AG10803 (cell line): ENCODE measurements around the gene MLLT10.

Source experiments
- DNase-seq: peaks from one replicate; pipeline ENCODE4 v3.0.0; 2010; ENCODE audit warnings: low read depth
- H3K4me3 ChIP-seq: 2 replicates; pipeline ENCODE4 v1.5.1; 2011; ENCODE audit warnings: mild to moderate bottlenecking, low read length, control low read depth
- TF ChIP-seq, protein P1 (sequence below): conservative IDR thresholded peaks from 2 replicates; pipeline ENCODE4 v1.5.1; 2011; ENCODE audit warnings: mild to moderate bottlenecking, low read length, control low read depth, inconsistent platforms

MLLT10 gene

DNA sequence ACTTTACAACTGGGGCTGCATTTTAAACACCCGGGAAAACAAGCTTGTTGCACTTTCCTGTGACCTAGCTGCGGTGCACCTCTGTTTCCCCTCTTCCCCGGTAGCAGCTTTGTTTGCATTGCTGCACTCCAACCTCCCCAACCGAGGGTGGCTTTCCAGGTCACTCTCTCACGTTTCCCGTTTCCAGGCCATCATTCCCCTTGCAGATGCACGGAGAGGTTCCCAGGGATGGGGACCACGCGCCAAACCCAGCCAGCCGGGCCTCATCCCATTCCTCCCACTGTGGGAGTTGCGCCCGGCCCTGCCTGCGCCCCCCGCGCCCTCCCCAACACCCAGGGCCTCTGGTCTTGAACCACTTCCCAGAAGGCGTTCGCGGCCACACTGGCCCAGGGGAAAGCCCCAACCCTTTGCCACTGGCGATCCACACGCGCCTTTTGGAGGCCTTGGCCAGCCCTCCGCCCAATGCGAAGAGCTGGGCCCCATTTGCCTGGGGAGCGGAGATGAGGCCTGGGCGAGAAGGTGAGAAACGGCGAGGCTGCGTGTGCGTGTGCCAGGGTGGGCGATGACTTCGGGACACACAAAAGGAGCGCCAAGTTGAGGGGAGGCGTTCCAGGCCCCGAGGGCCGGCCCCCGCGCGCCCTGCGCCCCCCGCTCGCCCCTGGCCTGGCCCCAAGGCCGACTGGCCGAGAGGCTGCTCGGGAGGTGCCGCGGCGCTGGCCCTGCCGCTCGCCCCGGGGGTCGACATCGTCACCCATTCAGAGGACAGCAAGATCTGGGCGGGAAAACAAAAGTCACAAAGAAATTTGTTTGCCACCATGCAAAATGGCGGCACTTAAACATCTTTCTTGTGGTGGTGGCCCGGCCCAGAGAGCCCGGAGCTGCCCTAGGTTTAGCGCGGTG, 24.4 kb upstream of the MLLT10 start:
- H3K4me3 ChIP-seq = peak overlapping the region; percentile 47
- TF ChIP-seq, protein P1, sequence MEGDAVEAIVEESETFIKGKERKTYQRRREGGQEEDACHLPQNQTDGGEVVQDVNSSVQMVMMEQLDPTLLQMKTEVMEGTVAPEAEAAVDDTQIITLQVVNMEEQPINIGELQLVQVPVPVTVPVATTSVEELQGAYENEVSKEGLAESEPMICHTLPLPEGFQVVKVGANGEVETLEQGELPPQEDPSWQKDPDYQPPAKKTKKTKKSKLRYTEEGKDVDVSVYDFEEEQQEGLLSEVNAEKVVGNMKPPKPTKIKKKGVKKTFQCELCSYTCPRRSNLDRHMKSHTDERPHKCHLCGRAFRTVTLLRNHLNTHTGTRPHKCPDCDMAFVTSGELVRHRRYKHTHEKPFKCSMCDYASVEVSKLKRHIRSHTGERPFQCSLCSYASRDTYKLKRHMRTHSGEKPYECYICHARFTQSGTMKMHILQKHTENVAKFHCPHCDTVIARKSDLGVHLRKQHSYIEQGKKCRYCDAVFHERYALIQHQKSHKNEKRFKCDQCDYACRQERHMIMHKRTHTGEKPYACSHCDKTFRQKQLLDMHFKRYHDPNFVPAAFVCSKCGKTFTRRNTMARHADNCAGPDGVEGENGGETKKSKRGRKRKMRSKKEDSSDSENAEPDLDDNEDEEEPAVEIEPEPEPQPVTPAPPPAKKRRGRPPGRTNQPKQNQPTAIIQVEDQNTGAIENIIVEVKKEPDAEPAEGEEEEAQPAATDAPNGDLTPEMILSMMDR = no peak
- no peak for DNase-seq

DNA sequence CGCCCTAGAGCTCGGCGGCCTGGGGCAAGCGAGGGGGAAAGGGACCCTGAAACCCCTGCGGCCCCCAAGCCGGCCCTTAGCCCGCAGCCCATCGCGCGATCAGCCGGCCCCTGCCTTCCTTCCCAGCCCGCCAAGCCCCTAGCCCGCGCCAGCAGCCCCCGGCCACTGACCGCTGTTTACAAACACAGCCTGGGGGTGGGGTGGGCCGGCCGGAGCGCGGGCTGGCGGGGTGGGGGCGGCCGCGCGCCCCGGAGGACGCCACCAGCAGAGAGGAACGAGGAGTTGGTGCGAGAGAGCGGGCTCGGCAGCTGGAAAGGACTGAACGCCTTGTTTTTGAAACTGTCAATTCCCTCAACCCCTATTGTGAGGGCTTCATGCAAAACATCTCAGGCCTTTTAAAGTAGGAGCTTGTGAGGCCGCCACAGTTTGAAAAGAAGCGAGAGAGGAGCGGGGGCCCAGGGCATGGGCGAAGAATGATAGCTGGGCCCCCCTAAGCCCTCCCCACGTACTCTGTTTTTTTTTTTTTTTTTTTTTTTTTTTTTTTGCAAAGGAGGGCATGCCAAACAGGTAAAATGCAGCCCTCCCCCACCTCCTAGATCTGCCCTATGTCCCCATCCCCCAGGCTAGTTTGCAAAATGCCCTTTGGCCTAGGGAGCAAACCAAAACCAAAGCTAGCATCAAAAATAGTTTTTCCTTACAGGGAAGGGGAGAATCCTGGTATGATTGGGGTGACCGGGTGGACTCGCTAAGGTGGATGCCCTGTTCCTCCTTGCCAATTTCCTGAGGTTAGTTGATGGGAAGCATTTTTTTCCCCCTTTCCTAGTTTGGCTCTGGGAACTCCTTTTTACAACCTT, 23.6 kb upstream of the MLLT10 start:
- peak overlapping the region; percentile 47 for H3K4me3 ChIP-seq
- TF ChIP-seq, protein P1 = no peak
- no peak for DNase-seq

DNA sequence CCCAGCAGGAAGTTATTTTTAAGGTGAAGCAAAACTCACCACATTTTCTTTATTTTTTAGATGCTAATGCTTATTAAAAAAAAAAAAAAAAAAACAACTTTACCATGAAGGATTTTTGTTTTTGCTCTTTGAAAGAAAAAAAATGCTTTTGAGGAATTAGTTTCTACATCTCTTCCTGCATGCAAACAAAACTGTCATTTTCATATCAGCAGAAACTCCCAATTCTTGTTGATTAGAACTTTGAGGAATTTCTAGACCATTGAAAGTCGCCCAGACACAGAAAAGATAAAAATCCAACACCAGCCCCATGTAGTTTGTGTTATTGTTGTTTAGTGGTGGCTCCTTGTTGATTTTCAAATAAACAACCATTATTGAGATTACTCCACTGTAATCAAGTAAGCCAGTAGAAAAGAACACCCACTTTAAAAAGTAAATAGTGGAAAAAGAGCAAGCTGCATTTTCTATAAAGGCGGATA, 22.9 kb upstream of the MLLT10 start:
- no peak overlapping the region for H3K4me3 ChIP-seq
- TF ChIP-seq, protein P1 = no peak
- DNase-seq = no peak

DNA sequence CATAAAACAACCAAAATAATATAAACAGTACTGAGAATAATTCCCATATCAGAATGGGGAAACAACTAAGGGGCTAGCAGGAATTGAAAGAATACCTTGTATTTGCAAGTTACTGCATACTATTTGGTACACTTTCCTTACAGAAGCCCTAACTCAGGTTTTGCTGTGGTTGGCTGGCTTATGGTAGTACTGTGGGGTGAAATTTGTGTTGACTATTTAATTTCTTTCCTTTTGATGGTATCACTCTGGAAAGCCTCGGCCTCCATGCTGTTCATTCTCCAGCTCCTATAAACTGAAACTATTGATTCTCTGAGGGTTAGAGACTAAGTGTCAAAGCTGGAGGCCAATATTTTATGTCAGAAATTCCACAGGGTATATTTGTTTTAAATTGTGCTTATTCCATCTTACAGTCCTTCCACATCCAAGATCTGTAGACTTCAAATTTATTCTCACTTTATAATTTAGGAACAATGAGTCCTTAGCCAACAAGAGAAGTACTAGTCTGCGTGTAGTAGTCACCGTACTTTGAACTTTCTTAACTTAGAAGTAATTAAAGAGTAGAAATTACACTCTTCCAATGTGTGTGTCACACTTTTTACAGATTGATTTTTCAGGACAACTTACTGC, 22.0 kb upstream of the MLLT10 start:
- no peak for DNase-seq
- H3K4me3 ChIP-seq = peak overlapping the region; percentile 30
- TF ChIP-seq, protein P1 = no peak

DNA sequence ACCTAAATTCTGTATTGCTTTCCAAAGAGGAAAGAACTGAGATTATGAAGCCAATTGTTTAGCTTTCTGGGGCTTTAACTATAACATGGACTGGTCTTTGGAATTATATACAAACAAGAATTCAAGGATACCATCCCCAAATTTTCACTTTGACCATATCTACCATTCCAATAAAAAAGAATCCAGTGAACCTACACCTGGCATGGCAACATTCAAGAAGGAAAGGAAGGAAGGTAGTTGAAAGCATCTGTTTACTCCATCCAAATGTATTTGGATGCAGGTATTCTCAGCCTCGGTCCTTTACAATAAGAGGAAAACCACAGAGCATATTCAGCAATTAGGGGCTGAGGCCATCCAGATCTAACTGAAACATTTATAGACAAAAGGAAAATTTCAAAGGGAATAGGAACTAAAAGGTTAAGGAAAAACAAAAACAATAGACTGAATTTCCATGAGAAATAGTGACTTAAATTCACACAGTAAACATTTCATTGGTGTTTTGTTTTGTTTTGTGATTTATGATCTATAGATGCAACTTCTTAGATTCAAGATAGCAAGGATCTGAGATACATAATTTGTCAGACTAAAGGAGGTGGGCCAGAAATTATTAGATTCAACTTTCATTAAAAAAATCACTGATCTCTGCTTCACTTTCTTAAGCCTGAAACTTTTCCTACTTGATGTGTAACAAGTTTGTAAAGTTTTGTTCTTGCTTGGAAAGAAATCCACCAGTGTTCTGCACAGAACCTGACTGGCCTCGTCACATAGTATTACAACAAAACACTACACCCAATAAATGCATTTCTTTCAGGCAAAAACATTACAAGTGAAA, 21.2 kb upstream of the MLLT10 start:
- no peak for DNase-seq
- H3K4me3 ChIP-seq = peak overlapping the region; percentile 30
- TF ChIP-seq, protein P1 = no peak

DNA sequence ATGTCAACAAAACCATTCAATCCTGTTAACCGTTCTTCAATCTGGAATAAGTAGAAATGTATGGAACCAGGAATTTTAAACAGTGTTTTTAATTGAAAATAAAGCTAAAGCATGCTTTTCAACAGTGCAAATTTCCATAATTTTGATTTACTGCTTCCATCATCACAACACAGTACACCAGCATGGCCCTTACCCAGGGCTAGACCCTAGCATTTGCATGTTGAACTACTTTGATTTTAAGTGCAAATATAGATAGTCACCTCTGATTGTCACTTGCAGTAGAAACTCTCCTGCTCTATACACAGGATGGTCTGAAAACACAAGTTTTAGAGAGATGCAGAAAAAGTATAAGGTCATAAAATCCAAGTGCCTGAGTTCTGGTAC, 20.6 kb upstream of the MLLT10 start:
- H3K4me3 ChIP-seq = no peak overlapping the region
- TF ChIP-seq, protein P1 = no peak
- no peak for DNase-seq
